A549 treated with GW870086 at 1 μM for 4 hours (cell line): ENCODE results near the gene NEK10. TPM values are rescaled to one million over a fixed set of nuclear protein-coding genes. Genes with fewer than 3 reads are reported as not detected.

ENCODE experiments used
- total RNA-seq: library from RNA; stranded (reverse); fragments of 200-300 nt; extraction: Qiagen RNA extraction; gene quantifications from 5 replicates; pipeline ENCODE4 v1.2.3, GENCODE V29; 2022; ENCODE audit warnings: low read depth

The NEK10 gene
- 0.48 to 1.3 TPM (median 0.96 TPM) in 5 replicates for total RNA-seq

DNA sequence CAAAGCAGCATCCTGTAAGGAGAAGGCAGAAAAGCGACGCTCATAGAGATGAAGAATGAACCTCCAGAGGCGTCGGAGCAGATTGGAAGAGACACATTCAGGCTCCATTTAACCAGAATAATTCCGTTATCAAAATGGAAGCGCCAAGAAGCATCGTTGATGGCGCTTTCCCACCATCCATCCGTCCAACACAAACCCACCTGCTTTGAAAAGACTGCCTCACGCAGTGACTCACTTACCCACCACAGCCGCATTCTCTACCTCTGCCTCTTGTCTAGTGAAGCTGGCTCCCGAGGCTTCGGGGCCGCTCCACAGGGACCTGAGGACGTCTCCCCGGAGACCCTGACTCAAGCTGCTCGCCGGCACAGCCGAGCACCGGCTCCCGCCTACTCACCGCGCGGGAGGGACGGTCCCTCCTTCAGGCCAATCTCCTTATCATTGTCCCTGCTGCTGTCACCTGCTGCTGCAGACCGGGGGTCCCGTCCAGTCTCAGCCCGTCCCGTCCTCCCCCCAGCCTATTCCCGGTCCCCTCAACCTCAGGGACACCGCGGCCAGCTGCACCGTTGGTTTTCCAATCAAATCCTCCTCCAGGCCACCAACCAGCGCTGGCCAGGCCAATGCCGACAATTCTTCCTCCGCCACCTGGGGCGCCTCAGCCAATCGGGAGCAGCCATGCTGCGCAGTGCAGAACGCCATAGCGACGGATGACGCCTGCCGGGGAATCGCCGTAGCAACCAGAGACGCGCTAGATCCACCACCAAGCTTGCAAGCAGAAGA, at the start of gene NEK10:
Gene NEK10 (minus strand): TSS at position 553 of the 777 bp plus-strand sequence. CDS start 16,501 bp downstream, outside the sequence.

Other genes with a start within 250 kb of the NEK10 start
- gene SLC4A7, start 115.0 kb upstream of the NEK10 start, total RNA-seq: 6.3 to 16.1 TPM (median 14.3 TPM) in 5 replicates